SK-N-SH (cell line): Measurements from ENCODE around the gene ART5. TPM values are rescaled to one million over a fixed set of nuclear protein-coding genes. Genes with fewer than 3 reads are reported as not detected.
"Not testable (repeated sequence)": the region's sequence is repeated elsewhere in the genome, so short reads cannot be mapped to it uniquely, and the experiment has no call there.

ENCODE experiments used
- CTCF ChIA-PET: fragments of 300-600, 350-600 bp; formaldehyde crosslinking; extraction: SDS; loops from one replicate; lab custom pipeline; 2021; lab: Yijun Ruan, JAX
- POLR2A ChIA-PET: fragments of 350-600 bp; sonication (Branson Sonifier 250); formaldehyde crosslinking; extraction: SDS; loops from one replicate; lab custom pipeline; 2020; ENCODE audit warnings: antibody characterized with exemption, inconsistent platforms; lab: Yijun Ruan, JAX
- DNase-seq: peaks from one replicate; pipeline ENCODE4 v3.0.0; 2012
- H2AFZ ChIP-seq: fragments of 200-600 bp; sonication (generic); 2 replicates; pipeline ENCODE4 v1.8.1; 2016; ENCODE audit warnings: antibody characterized with exemption, mild to moderate bottlenecking, low read depth
- H3F3A ChIP-seq: fragments of 200-600 bp; sonication (generic); replicated peaks from 2 replicates; pipeline ENCODE3; 2016; ENCODE audit warnings: antibody characterized with exemption, mild to moderate bottlenecking; ENCODE audit not compliant: insufficient read depth
- H3K27ac ChIP-seq, 2 experiments: fragments of 200-500 bp in 1 of 2; fragments of 200-600 bp in 1 of 2; sonication (Bioruptor generic) in 1 of 2; sonication (generic), shearing (Covaris generic) in 1 of 2; 2 replicates each; pipeline versions ENCODE4 v1.5.1 to v1.6.1; 2014 to 2016; ENCODE audit warnings: low read depth in 2 of 2, inconsistent platforms in 1 of 2, low read length in 1 of 2, mild to moderate bottlenecking in 1 of 2, mixed read lengths in 1 of 2
- H3K27me3 ChIP-seq: fragments of 200-600 bp; sonication (generic), shearing (Covaris generic); 2 replicates; pipeline ENCODE4 v1.6.1; 2016; ENCODE audit warnings: mixed run types; ENCODE audit not compliant: insufficient read depth
- H3K36me3 ChIP-seq, 2 experiments: fragments of 200-500 bp in 1 of 2; fragments of 200-600 bp in 1 of 2; sonication (Bioruptor generic) in 1 of 2; sonication (generic) in 1 of 2; replicated peaks in 1 of 2; 2 replicates each; pipeline versions ENCODE3 to v1.5.1; 2014 to 2016; ENCODE audit warnings: low read length in 1 of 2, mild to moderate bottlenecking in 1 of 2; ENCODE audit not compliant: insufficient read depth in 2 of 2, control insufficient read depth in 1 of 2
- H3K4me1 ChIP-seq, 2 experiments: fragments of 200-500 bp in 1 of 2; fragments of 200-600 bp in 1 of 2; sonication (Bioruptor generic) in 1 of 2; sonication (generic), shearing (Covaris generic) in 1 of 2; 2 replicates each; pipeline versions ENCODE4 v1.5.1 to v1.6.1; 2014 to 2016; ENCODE audit warnings: low read depth in 1 of 2, low read length in 1 of 2, mixed run types in 1 of 2; ENCODE audit not compliant: insufficient read depth in 2 of 2, control insufficient read depth in 1 of 2
- H3K4me2 ChIP-seq: fragments of 200-600 bp; sonication (generic), shearing (Covaris generic); 2 replicates; pipeline ENCODE4 v1.6.1; 2017; ENCODE audit warnings: mixed run types
- H3K4me3 ChIP-seq, 2 experiments: fragments of 200-500 bp in 1 of 2; fragments of 200-600 bp in 1 of 2; sonication (Bioruptor generic) in 1 of 2; sonication (generic), shearing (Covaris generic) in 1 of 2; 2 replicates each; pipeline versions ENCODE4 v1.5.1 to v1.8.1; 2014 to 2016; ENCODE audit warnings: low read depth in 2 of 2, inconsistent platforms in 1 of 2, low read length in 1 of 2, mild to moderate bottlenecking in 1 of 2, mixed read lengths in 1 of 2, moderate library complexity in 1 of 2
- H3K79me2 ChIP-seq: fragments of 200-600 bp; sonication (generic); 2 replicates; pipeline ENCODE4 v1.8.1; 2017; ENCODE audit warnings: mild to moderate bottlenecking; ENCODE audit not compliant: insufficient read depth
- H3K9ac ChIP-seq: fragments of 200-600 bp; sonication (generic); 2 replicates; pipeline ENCODE4 v1.6.1; 2017; ENCODE audit warnings: mixed run types
- H3K9me2 ChIP-seq: fragments of 200-600 bp; sonication (generic); 2 replicates; pipeline ENCODE4 v1.6.1; 2017; ENCODE audit warnings: mixed run types
- H3K9me3 ChIP-seq: fragments of 200-600 bp; sonication (generic); 2 replicates; pipeline ENCODE4 v1.6.1; 2017; ENCODE audit warnings: mixed run types, mild to moderate bottlenecking, moderate library complexity
- H4K20me1 ChIP-seq: fragments of 200-600 bp; sonication (generic); 2 replicates; pipeline ENCODE4 v1.6.1; 2017; ENCODE audit warnings: mild to moderate bottlenecking, mixed run types; ENCODE audit not compliant: insufficient read depth
- EZH2phosphoT487 ChIP-seq: fragments of 200-600 bp; sonication (generic); IDR thresholded peaks from 2 replicates; pipeline ENCODE4 v1.6.1; 2017; ENCODE audit warnings: low read depth, mixed run types, mild to moderate bottlenecking, antibody characterized with exemption, moderate library complexity, borderline replicate concordance
- GABPA ChIP-seq: IDR thresholded peaks from 2 replicates; pipeline ENCODE4 v1.4.0; 2012; ENCODE audit warnings: low read depth, mild to moderate bottlenecking
- MAX ChIP-seq: IDR thresholded peaks from 2 replicates; pipeline ENCODE4 v1.4.0; 2012; ENCODE audit warnings: low read depth
- MEF2A ChIP-seq: IDR thresholded peaks from 2 replicates; pipeline ENCODE4 v1.4.0; 2012; ENCODE audit warnings: low read depth, borderline replicate concordance
- REST ChIP-seq: IDR thresholded peaks from 2 replicates; pipeline ENCODE4 v1.6.1; 2012; ENCODE audit warnings: mild to moderate bottlenecking, low read depth, low read length, moderate library complexity
- ZBTB33 ChIP-seq: IDR thresholded peaks from 2 replicates; pipeline ENCODE4 v1.4.0; 2012; ENCODE audit warnings: low read depth, borderline replicate concordance
- WGBS: methylation state at CpG from one replicate; pipeline ENCODE4 v1.1.6; 2017; ENCODE audit warnings: low lambda C conversion rate; 5-methylcytosine and 5-hydroxymethylcytosine counted together
- polyA plus RNA-seq, 3 experiments: library from polyadenylated mRNA; depleted of rRNA; stranded (reverse); fragments of >200 nt; gene quantifications; 2 replicates each; pipeline ENCODE4 v1.2.3, GENCODE V29; 2012
- TF ChIP-seq, protein P1 (sequence below): fragments of 150-350 bp; IDR thresholded peaks from 2 replicates; pipeline ENCODE4 v1.6.1; 2016; ENCODE audit warnings: mild to moderate bottlenecking, low read depth, low read length
- TF ChIP-seq, protein P2 (sequence below): IDR thresholded peaks from 2 replicates; pipeline ENCODE4 v1.4.0; 2012; ENCODE audit warnings: low read depth, borderline replicate concordance

ART5 gene
- polyA plus RNA-seq, 1 of the 3 experiments (the other 2 are of a cell fraction), result 0.59 TPM

DNA sequence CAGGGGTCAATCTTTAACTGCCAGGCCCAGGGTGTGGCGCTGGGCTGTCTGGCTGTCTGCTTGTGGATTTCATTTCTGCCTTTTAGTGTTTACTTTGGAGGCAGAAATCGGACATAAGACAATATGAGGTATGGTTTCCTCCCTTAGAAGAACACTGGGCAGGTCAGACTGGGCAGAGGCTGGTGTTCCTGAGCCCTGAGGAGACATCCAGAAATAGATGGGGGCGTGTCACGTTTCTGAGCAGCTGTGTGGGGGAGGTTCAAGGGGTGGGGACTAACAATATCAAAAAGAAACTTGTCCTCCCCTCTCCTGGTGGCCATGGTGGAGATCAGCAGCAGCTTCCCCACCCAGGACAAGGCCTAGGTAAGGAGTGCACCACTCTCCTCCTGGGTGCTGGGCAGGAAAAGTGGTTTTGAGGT lies 3.0 kb upstream of the ART5 start, which contains the start of gene ART1 (continued):
- no peak for TF ChIP-seq ZBTB33
- TF ChIP-seq, protein P1, sequence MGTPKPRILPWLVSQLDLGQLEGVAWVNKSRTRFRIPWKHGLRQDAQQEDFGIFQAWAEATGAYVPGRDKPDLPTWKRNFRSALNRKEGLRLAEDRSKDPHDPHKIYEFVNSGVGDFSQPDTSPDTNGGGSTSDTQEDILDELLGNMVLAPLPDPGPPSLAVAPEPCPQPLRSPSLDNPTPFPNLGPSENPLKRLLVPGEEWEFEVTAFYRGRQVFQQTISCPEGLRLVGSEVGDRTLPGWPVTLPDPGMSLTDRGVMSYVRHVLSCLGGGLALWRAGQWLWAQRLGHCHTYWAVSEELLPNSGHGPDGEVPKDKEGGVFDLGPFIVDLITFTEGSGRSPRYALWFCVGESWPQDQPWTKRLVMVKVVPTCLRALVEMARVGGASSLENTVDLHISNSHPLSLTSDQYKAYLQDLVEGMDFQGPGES, result no peak

- peak overlapping the region; percentile 90; the same call in 1 of the 2 replicates for H3K4me2 ChIP-seq
- POLR2A ChIA-PET, H3K36me3 ChIP-seq, H3K4me3 ChIP-seq, CTCF ChIA-PET, H3K9me2 ChIP-seq, H3F3A ChIP-seq, H3K9me3 ChIP-seq, H3K79me2 ChIP-seq, DNase-seq, H3K27ac ChIP-seq, H4K20me1 ChIP-seq, H2AFZ ChIP-seq, H3K27me3 ChIP-seq, H3K4me1 ChIP-seq, H3K9ac ChIP-seq: not testable (repeated sequence)
- WGBS, result 85% methylated on average over 11 of the region's 11 CpGs
Measured at GRCh38 chr11:3643102-3643546, 1.3 kb upstream of the ART5 start.

DNA sequence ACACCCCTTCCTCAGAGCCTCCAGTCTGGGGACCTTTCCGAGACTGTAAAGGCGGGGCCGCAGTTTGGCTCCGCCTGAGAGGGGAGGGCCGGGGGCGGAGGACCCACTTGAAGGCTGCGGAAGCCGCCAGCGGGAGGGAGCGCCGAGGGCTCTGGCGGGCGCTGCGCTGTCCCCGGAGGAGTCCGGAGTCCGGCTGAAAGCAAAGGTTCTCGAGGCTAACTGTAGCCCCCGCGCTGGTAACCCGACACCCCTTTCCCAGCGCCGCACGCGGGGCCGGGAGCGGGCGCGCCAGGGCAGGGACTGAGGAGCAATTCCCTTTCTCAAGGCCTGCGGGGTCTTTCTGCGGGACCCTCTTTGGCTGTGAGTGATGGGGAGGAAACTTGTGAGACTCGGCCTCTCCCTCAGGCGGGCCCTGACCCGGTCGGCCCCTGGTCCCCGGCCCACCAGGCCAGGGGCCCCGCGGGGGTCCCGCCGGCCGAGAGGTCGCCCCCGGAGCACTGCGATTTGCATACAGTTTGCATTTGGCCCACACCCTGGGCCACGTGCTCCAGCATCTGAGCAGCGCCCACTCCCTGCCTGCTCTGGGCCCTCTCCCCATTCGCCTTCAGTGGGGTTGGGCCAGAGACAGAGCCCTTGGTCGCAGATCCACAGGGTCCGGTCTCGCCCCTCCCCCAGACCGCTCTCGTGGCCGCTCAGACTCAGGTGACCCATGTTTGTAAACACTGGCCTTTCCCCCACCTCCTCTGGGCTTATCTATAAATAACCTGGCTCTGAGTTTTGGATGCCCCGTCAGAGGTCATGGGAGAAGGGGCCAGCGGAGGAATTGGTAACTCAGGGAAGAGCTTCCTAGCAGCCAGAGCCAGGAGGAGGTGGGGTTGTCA lies 519 bp upstream of the ART5 start:
- peak overlapping the region; percentile 90 for H3K4me2 ChIP-seq
- no peaks in the 10 kb centered on the region for H3K9me2 ChIP-seq
- 14% methylated on average over 23 of the region's 55 CpGs for WGBS
- H3K9me3 ChIP-seq, result no peaks in the 10 kb centered on the region
- H3K27ac ChIP-seq, result no peak overlapping the region
- H3K79me2 ChIP-seq, result no peaks in the 10 kb centered on the region
- peak overlapping the region; percentile 57 to 65 for H3K4me3 ChIP-seq
- peaks cover 0 to 8% of the 10 kb centered on the region in 2 experiments; a peak in 1 of 4 replicates for H3K4me1 ChIP-seq
- ChIA-PET CTCF (no interaction called here), POLR2A (no interaction called here)
- H3K36me3 ChIP-seq, result no peaks in the 10 kb centered on the region
- peak; percentile 98 for DNase-seq
- H3K9ac ChIP-seq, result peak overlapping the region; percentile 53; the same call in 1 of the 2 replicates
- no peaks in the 10 kb centered on the region for H3F3A ChIP-seq
- H3K27me3 ChIP-seq, result no peaks in the 10 kb centered on the region; the same call in 1 of the 2 replicates
- no peaks in the 10 kb centered on the region for H4K20me1 ChIP-seq
- TF ChIP-seq, protein P2, sequence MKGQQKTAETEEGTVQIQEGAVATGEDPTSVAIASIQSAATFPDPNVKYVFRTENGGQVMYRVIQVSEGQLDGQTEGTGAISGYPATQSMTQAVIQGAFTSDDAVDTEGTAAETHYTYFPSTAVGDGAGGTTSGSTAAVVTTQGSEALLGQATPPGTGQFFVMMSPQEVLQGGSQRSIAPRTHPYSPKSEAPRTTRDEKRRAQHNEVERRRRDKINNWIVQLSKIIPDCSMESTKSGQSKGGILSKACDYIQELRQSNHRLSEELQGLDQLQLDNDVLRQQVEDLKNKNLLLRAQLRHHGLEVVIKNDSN, result 0 out of 2 replicates have a peak, but pooled peaks have one; percentile 12
- TF ChIP-seq MEF2A (no peak), EZH2phosphoT487 (no peak), MAX (peak; percentile 60; the same call in 1 of the 2 replicates), REST (no peak), GABPA (no peak)
- peak overlapping the region; percentile 81; the same call in 1 of the 2 replicates for H2AFZ ChIP-seq
